HG03066 (cell line): ENCODE data around the gene NAA80.

Experiments used
- ATAC-seq: cut with Tn5 transposase; IDR thresholded peaks from one replicate; pipeline ENCODE4 v1.9.1; 2021; ENCODE audit warnings: low read depth; ENCODE audit not compliant: unreplicated experiment

The NAA80 gene

DNA sequence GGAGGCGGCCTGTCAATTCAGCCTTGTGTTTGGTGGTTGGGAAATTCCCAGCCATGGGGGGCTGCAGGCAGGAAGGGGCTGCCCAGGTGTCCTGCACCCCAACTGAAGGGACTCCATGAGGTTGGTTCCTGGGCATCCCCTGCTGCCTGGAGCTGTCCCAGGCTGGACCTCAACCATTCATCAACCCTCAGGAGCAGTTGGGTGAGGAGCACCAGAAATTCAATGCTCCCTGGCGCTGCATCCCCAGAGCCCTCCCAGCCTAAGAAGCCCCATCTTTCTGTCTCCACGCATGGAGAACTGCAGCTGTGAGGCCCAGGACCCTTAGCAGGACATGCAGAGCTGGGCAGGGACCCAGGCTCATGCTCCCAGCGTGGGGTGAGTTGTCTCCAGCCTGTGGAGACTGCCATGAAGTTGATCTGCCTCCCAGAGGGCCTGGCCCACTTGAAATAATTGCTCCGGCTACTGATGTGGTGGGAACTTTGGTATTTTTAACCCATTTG lies 38.2 kb downstream of the NAA80 start:
- ATAC-seq = no peak

- peak; percentile 86 for ATAC-seq
Measured at GRCh38 chr3:50260027-50260941, 38.9 kb downstream of the NAA80 start.

DNA sequence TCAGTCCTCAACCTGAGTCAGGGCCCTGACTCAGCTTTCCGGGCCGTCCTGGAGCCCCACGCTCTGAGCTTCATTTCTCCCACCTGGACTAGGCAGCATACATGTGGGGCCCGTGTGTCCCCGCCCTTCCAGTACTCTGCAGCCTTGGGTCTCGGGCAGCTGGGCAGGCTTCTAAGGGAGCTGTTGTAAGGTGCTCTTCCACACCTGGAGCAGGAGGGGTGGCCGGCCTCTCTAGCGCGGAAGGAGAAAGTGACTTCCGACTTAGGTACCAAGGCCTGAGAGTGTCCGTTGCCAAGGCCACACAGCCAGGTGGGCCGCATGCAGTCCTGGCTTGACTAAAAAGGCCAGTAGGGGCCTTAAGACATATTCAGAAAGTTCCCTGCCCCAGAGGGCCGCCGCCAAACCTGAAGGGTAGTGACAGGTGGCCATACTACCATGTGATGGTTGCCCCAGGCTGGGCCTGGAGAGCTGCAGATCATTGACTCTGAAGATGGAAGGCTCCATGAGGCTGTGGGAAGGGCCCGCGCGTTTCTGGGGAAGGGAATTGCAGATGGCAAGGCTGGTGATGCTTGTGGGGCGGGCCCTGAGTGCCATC lies 39.7 kb downstream of the NAA80 start:
- ATAC-seq = peak; percentile 11

DNA sequence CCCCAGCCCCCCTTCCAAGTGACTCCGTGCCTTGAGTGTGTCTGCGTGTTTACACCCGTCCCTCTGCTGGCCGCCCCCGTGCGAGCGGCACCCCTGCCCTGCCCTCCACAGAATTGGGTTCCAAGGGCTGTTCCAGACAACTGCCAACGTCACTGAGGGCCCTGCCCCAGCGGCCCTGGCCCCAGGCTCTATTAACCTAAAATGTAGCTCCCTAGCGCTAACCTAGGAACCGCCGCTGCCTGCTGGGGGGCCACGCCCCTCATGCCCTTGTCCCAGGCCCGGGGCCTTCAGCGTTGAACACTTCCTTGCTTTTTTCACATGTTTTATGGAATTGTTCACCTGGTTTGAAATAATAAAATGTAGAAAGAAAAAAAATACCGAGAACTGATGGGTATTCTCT lies 40.2 kb downstream of the NAA80 start:
- ATAC-seq = no peak

GRCh38 chr3:50258029-50258680 lies 41.0 kb downstream of the NAA80 start:
- no peak for ATAC-seq

DNA sequence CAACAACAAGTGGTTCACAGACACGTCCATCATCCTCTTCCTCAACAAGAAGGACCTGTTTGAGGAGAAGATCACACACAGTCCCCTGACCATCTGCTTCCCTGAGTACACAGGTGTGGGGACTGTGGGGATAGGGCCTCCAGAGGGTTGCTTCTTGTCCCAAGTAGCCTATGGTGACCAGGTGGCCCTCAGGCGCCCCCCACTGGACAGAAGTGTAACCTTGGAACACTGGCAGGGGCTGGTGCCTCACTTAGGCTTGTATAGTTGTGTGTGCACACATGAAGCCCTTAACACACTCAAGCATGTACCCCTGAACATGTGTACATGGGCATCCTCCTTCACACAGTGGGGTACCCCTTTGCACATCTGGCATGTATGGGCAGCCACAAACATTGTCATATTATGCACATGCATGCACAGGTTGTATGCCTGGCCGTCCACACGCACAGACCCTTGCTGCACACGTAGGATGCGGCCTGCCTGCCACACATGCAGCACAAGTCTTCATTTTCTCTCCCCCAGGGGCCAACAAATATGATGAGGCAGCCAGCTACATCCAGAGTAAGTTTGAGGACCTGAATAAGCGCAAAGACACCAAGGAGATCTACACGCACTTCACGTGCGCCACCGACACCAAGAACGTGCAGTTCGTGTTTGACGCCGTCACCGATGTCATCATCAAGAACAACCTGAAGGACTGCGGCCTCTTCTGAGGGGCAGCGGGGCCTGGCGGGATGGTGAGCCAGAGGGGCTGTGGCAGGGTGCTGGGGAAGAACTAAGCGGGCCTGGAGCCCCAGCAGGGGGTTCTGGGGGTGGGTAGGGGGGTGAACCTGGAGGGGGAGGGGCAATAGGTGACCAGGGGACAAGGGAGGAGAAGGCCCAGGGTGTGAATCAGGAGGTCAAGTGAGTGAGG lies 42.0 kb downstream of the NAA80 start:
- no peak for ATAC-seq

GRCh38 chr3:50255251-50255615 lies 44.0 kb downstream of the NAA80 start:
- ATAC-seq = no peak

DNA sequence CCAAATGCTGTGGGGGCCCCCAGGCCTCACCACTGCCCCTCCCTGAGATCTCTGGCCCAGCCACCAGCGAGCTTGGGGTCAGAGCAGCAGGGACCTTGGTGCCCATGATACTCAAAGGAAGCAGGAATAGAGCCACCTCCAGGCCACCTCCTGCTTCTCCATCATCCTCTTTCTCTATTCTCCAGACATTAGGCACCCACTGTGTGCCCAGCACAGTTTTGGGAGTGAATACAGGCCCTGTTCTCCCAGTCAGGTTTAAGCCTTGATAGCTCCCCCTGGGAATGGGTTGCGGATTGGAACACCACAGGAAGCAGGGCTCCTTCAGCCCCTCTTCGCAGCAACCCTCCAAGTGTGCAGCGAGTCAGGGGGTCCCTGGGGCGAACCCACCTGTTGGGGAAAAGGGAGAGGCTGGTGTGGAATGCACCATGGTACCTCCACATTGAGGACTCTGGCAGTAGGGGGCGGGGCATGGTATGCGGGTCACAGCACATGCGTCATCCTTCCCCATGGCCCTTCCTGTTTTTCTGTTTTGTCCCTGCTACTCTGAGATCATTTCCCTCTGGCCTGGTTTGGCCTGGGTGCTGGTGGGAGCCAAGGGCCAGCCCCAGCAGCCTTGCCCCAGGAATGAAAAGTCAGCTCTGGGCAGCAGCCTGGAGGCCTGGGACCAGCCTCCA lies 44.5 kb downstream of the NAA80 start:
- ATAC-seq = no peak

DNA sequence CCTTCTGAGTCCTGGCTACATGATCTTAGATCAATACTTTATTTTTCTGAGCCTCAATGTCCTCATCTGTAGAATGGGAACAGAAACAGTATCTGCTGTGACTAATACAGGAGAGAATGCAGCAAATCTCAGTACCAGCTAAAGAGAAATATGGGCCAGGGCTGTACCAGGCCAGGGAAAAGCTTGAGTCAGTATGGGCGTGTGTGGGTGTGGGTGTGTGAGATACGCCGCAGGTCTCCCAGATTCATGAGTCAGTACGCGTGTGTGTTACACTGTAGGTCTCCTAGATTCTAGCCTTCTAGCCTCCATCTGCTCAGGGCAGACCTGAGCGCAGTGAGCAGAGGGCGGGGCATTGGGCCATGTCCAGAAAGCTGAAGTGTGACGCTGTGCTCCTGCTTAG lies 48.0 kb downstream of the NAA80 start:
- ATAC-seq = no peak

GRCh38 chr3:50250514-50250913 lies 48.7 kb downstream of the NAA80 start:
- no peak for ATAC-seq

DNA sequence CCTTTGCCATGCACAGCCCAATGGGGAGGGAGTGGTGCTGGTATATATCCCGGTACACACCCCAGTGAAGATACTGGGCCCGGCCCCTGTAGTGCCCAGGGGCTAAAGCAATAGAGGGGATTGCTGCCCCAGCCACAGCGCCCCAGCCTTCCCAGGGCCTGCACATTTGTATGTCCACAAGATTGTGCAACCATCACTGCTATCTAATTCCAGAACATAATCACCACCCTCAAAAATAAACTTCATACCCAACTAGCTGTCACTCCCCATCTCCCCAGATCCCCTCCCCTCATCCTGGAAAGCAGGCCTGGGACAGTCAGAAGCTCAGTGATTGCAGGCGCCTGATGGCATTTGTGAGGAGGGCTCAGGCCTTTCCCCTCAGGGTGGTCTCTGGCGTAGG lies 49.7 kb downstream of the NAA80 start:
- no peak for ATAC-seq

DNA sequence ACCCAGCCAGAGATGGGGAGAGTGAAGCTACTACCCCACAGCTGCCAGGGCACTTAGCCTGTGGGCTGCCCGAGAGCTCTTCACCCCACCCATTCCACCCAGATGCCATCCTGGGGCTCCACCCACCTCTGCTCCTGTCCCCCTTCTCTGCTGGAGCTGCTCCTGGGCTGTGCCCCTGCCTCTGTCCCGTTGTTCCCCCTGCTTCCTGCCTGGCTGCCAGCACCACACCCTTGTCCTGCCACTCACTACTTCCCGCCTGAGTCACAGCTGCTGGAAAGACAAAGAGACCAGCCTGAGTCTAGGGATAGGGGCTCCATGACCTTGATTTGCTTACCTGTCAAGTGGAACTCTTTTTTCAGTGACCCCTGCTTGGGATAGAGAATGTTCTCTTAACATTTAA lies 50.8 kb downstream of the NAA80 start:
- ATAC-seq = no peak

DNA sequence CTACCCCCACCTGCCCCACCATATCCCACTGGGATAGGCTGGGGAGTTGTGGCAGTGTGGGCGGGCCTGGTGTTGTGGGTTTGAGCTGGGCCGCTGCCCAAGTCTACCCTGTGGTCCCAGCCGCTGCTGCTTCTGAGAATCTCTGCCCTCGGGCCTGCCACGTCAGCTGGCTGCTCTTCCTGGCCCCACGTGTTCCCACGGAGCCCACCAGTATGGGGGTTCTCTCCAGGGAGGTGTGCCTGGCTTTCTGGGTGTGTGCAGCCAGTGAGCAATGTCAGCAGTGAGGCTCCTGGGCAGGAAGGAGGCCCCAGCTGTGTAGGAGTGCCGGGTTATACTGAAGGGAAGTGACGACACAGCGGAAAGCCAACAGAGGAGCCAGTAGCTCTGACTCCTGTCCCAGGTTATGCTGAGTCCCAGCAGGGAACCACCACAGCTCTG lies 52.7 kb downstream of the NAA80 start:
- peak; percentile 62 for ATAC-seq
